Trophoblast cell (in vitro differentiated cells and primary cell): ENCODE results near the gene ZNF334.

Source experiments
- DNase-seq, 2 donors: peaks; one replicate each; pipeline ENCODE4 v3.0.0-alpha.2; 2016
- H2AFZ ChIP-seq: 2 replicates; pipeline ENCODE4 v1.6.1; 2013; ENCODE audit warnings: low read length, moderate library complexity, mild to moderate bottlenecking; ENCODE audit not compliant: insufficient read depth, poor library complexity
- H2AK5ac ChIP-seq: 2 replicates; pipeline ENCODE4 v1.6.1; 2013; ENCODE audit warnings: mild to moderate bottlenecking, low read length
- H2BK120ac ChIP-seq: 2 replicates; pipeline ENCODE4 v1.6.1; 2013; ENCODE audit warnings: low read length, mild to moderate bottlenecking, moderate library complexity; ENCODE audit not compliant: insufficient read depth, poor library complexity
- H2BK12ac ChIP-seq: 2 replicates; pipeline ENCODE4 v1.6.1; 2013; ENCODE audit warnings: mild to moderate bottlenecking, low read length, moderate library complexity
- H2BK5ac ChIP-seq: 2 replicates; pipeline ENCODE4 v1.6.1; 2013; ENCODE audit warnings: low read length, low read depth, moderate library complexity, mild to moderate bottlenecking; ENCODE audit not compliant: poor library complexity
- H3K14ac ChIP-seq: 2 replicates; pipeline ENCODE4 v1.6.1; 2013; ENCODE audit warnings: mild to moderate bottlenecking, low read length
- H3K18ac ChIP-seq: 2 replicates; pipeline ENCODE4 v1.6.1; 2013; ENCODE audit warnings: mild to moderate bottlenecking, low read length
- H3K23ac ChIP-seq: 2 replicates; pipeline ENCODE4 v1.6.1; 2013; ENCODE audit warnings: low read length
- H3K27ac ChIP-seq: 2 replicates; pipeline ENCODE4 v1.5.1; 2013; ENCODE audit warnings: low read depth, mild to moderate bottlenecking, inconsistent platforms, low read length, moderate library complexity
- H3K27me3 ChIP-seq: 2 replicates; pipeline ENCODE4 v1.6.1; 2013; ENCODE audit warnings: inconsistent platforms, mild to moderate bottlenecking, low read length, moderate library complexity; ENCODE audit not compliant: insufficient read depth
- H3K36me3 ChIP-seq, 2 experiments: 1 replicate in 1 of 2; 2 replicates in 1 of 2; pipeline ENCODE4 v1.6.1; 2013; ENCODE audit warnings: low read length in 2 of 2, mild to moderate bottlenecking in 2 of 2, moderate library complexity in 1 of 2; ENCODE audit not compliant: insufficient read depth in 2 of 2, control insufficient read depth in 1 of 2
- H3K4ac ChIP-seq: 2 replicates; pipeline ENCODE4 v1.6.1; 2013; ENCODE audit warnings: low read depth, mild to moderate bottlenecking, low read length, moderate library complexity
- H3K4me1 ChIP-seq, 2 experiments: 1 replicate in 1 of 2; 2 replicates in 1 of 2; pipeline ENCODE4 v1.6.1; 2013; ENCODE audit warnings: low read length in 2 of 2, mild to moderate bottlenecking in 2 of 2, moderate library complexity in 1 of 2; ENCODE audit not compliant: insufficient read depth in 2 of 2, control insufficient read depth in 1 of 2
- H3K4me2 ChIP-seq: 2 replicates; pipeline ENCODE4 v1.6.1; 2013; ENCODE audit warnings: inconsistent platforms, mild to moderate bottlenecking, low read length, moderate library complexity
- H3K4me3 ChIP-seq: 2 replicates; pipeline ENCODE4 v1.5.1; 2013; ENCODE audit warnings: mild to moderate bottlenecking, low read depth, low read length, inconsistent platforms
- H3K79me1 ChIP-seq: one replicate; pipeline ENCODE4 v1.6.1; 2013; ENCODE audit warnings: low read length
- H3K79me2 ChIP-seq: 2 replicates; pipeline ENCODE4 v1.6.1; 2013; ENCODE audit warnings: low read length, mild to moderate bottlenecking; ENCODE audit not compliant: control insufficient read depth, insufficient read depth, poor library complexity
- H3K9ac ChIP-seq: 2 replicates; pipeline ENCODE4 v1.6.1; 2013; ENCODE audit warnings: mild to moderate bottlenecking, low read length
- H3K9me3 ChIP-seq: 2 replicates; pipeline ENCODE4 v1.6.1; 2013; ENCODE audit warnings: low read depth, mild to moderate bottlenecking, control low read depth, inconsistent platforms, low read length; ENCODE audit not compliant: insufficient read depth
- H4K12ac ChIP-seq: 2 replicates; pipeline ENCODE4 v1.6.1; 2013; ENCODE audit warnings: low read depth, mild to moderate bottlenecking, low read length, moderate library complexity
- H4K8ac ChIP-seq: 2 replicates; pipeline ENCODE4 v1.6.1; 2013; ENCODE audit warnings: low read depth, mild to moderate bottlenecking, low read length, moderate library complexity
- H4K91ac ChIP-seq: one replicate; pipeline ENCODE4 v1.6.1; 2013; ENCODE audit warnings: low read depth, mild to moderate bottlenecking, low read length, moderate library complexity
- WGBS: extraction: QIAGEN DNeasy Blood & Tissue Kit; methylation state at CpG from one replicate; pipeline ENCODE4 v1.1.7; 2013; ENCODE audit warnings: missing lambda C conversion rate; ENCODE audit not compliant: insufficient read length, insufficient coverage; ENCODE audit errors: extremely low coverage; 5-methylcytosine and 5-hydroxymethylcytosine counted together

ZNF334 gene

DNA sequence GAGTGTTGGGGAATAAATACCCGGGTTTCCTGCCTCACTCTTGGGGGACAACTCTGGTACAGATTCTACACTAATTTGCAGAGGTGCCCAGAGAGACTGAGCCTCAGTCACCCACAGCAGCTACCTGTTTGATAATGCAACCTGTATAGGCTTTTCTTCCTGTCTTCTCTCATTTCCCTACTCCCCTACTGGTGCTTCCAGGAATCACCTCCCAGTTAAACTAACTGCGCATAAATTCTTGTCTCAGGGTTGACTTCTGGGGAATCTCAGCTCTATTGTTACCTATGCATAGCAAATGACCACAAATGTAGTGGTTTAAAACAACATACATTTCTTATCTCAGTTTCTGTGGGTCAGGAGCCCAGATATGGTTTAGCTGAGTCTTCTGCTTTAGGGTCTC is 25.8 kb upstream of the ZNF334 start:
- Histone ChIP-seq H2BK120ac (no peak overlapping the region), H2AK5ac (no peak overlapping the region), H3K79me1 (no peaks in the 10 kb centered on the region), H4K12ac (no peak overlapping the region), H3K4me3 (no peak overlapping the region), H2BK5ac (no peak overlapping the region), H3K4me1 (no peaks in the 10 kb centered on the region), H2AFZ (no peak overlapping the region), H3K9me3 (no peaks in the 10 kb centered on the region), H3K9ac (no peak overlapping the region), H3K14ac (no peak overlapping the region), H3K36me3 (no peaks in the 10 kb centered on the region), H3K79me2 (no peaks in the 10 kb centered on the region), H3K27ac (no peak overlapping the region), H3K4me2 (no peak overlapping the region), H4K91ac (no peak overlapping the region), H3K23ac (no peak overlapping the region), H4K8ac (no peak overlapping the region), H3K18ac (no peak overlapping the region), H2BK12ac (no peak overlapping the region), H3K4ac (no peak overlapping the region), H3K27me3 (no peaks in the 10 kb centered on the region)
- DNase-seq, result no peak
- WGBS, result no CpG with 5 or more reads among the region's 2 CpGs

GRCh38 chr20:46530640-46531039 is 17.3 kb upstream of the ZNF334 start:
- no peak overlapping the region for H4K12ac ChIP-seq
- H3K4me3 ChIP-seq, result no peak overlapping the region
- no peak overlapping the region for H2AK5ac ChIP-seq
- no peak overlapping the region for H3K23ac ChIP-seq
- H3K27ac ChIP-seq, result no peak overlapping the region
- no peak overlapping the region for H2BK120ac ChIP-seq
- no peaks in the 10 kb centered on the region for H3K9me3 ChIP-seq
- no peaks in the 10 kb centered on the region for H3K4me1 ChIP-seq
- no peak overlapping the region for H3K4ac ChIP-seq
- no peaks in the 10 kb centered on the region for H3K79me1 ChIP-seq
- no peaks in the 10 kb centered on the region for H3K36me3 ChIP-seq
- no peaks in the 10 kb centered on the region for H3K27me3 ChIP-seq
- DNase-seq, result no peak
- no peak overlapping the region for H3K18ac ChIP-seq
- no peak overlapping the region for H4K8ac ChIP-seq
- no peak overlapping the region for H2AFZ ChIP-seq
- H3K79me2 ChIP-seq, result no peaks in the 10 kb centered on the region
- no CpG with 5 or more reads among the region's 4 CpGs for WGBS
- H3K14ac ChIP-seq, result no peak overlapping the region
- no peak overlapping the region for H3K9ac ChIP-seq
- no peak overlapping the region for H4K91ac ChIP-seq
- no peak overlapping the region for H3K4me2 ChIP-seq
- H2BK5ac ChIP-seq, result no peak overlapping the region
- no peak overlapping the region for H2BK12ac ChIP-seq

DNA sequence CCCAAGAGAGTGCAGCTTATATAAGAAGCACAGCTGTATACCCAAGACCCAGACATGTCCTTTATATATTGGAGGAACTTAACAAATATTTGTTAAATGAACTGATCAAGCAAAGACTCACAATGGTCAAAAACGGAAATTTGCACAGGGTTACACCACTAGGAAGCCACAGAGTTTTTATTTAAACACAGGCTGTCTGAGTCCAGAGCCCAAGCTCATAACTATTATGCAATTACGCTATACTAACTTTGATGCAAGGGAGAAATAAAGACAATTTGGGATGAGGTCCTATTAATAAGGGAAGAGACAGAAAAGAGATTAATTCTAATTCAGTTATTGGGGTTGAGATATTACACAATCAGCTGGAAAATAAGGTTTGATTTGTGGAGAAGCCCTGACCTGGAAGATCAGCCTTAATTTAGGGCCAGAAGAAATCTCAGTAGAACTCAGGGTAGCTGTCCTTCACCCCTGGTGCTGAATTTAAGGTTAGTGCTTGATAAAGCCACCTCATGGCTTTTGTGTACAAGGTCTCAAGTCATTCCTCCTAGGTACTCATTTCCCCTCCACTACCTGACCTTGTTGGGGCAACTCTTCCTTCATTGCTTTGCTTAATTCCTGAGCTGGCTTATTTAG is 10.5 kb upstream of the ZNF334 start:
- no CpG with 5 or more reads among the region's 2 CpGs for WGBS
- Histone ChIP-seq H3K4ac (no peak overlapping the region), H3K14ac (no peak overlapping the region), H2BK5ac (no peak overlapping the region), H4K8ac (no peak overlapping the region), H3K4me1 (no peaks in the 10 kb centered on the region), H3K79me1 (no peaks in the 10 kb centered on the region), H2AK5ac (no peak overlapping the region), H3K4me3 (no peak overlapping the region), H3K23ac (no peak overlapping the region), H3K79me2 (no peaks in the 10 kb centered on the region), H3K9me3 (no peaks in the 10 kb centered on the region), H4K91ac (no peak overlapping the region), H4K12ac (no peak overlapping the region), H2BK120ac (no peak overlapping the region), H2AFZ (no peak overlapping the region), H3K18ac (no peak overlapping the region), H3K36me3 (no peaks in the 10 kb centered on the region), H2BK12ac (no peak overlapping the region), H3K27ac (no peak overlapping the region), H3K27me3 (no peaks in the 10 kb centered on the region), H3K9ac (no peak overlapping the region), H3K4me2 (no peak overlapping the region)
- DNase-seq, result peak in 1 of 2 donors; percentile 34

GRCh38 chr20:46523108-46523507 is 9.7 kb upstream of the ZNF334 start:
- H4K91ac ChIP-seq, result no peak overlapping the region
- H3K36me3 ChIP-seq, result no peaks in the 10 kb centered on the region
- H3K9ac ChIP-seq, result no peak overlapping the region
- H4K8ac ChIP-seq, result no peak overlapping the region
- no CpG with 5 or more reads among the region's 5 CpGs for WGBS
- H3K79me1 ChIP-seq, result no peaks in the 10 kb centered on the region
- no peaks in the 10 kb centered on the region for H3K27me3 ChIP-seq
- no peak overlapping the region for H3K23ac ChIP-seq
- no peaks in the 10 kb centered on the region for H3K9me3 ChIP-seq
- H2BK12ac ChIP-seq, result no peak overlapping the region
- DNase-seq, result no peak
- no peak overlapping the region for H2AFZ ChIP-seq
- H3K4me2 ChIP-seq, result no peak overlapping the region
- H2BK120ac ChIP-seq, result no peak overlapping the region
- no peak overlapping the region for H4K12ac ChIP-seq
- H3K14ac ChIP-seq, result no peak overlapping the region
- H2BK5ac ChIP-seq, result no peak overlapping the region
- H3K79me2 ChIP-seq, result no peaks in the 10 kb centered on the region
- no peaks in the 10 kb centered on the region for H3K4me1 ChIP-seq
- no peak overlapping the region for H3K27ac ChIP-seq
- no peak overlapping the region for H3K4ac ChIP-seq
- H3K18ac ChIP-seq, result no peak overlapping the region
- H3K4me3 ChIP-seq, result peak overlapping the region; percentile 33
- H2AK5ac ChIP-seq, result no peak overlapping the region
